GM21717 (cell line): Measurements from ENCODE around the gene OXER1.

Experiments
- ATAC-seq: cut with Tn5 transposase; IDR thresholded peaks from one replicate; pipeline ENCODE4 v1.9.1; 2021; ENCODE audit warnings: mild to moderate bottlenecking, moderate library complexity; ENCODE audit not compliant: unreplicated experiment

OXER1 gene, protein sequence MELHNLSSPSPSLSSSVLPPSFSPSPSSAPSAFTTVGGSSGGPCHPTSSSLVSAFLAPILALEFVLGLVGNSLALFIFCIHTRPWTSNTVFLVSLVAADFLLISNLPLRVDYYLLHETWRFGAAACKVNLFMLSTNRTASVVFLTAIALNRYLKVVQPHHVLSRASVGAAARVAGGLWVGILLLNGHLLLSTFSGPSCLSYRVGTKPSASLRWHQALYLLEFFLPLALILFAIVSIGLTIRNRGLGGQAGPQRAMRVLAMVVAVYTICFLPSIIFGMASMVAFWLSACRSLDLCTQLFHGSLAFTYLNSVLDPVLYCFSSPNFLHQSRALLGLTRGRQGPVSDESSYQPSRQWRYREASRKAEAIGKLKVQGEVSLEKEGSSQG

DNA sequence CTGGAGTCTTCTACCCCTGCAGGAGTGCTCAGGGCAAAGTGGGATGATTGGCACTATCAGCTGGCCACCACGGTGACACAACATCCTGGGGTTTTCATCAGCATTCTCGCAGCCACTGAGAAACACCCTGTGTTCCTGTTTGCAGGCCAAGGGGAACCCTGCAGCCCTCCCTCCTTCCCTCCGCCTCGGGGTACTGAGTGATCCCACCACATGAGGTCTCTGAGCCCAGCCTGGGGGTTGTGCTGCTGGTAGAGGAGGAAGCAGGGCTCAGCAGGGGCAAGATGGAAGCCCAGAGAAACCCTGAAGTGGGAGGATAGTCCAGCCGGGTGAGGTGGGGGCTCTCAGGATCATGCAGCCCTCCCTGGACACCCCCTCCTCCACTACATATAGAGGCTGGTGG lies at the start of gene OXER1:
OXER1 (minus strand) TSS at position 40 of the 400 bp plus-strand sequence. CDS start 73 bp downstream, outside the sequence.
- ATAC-seq: no peak

DNA sequence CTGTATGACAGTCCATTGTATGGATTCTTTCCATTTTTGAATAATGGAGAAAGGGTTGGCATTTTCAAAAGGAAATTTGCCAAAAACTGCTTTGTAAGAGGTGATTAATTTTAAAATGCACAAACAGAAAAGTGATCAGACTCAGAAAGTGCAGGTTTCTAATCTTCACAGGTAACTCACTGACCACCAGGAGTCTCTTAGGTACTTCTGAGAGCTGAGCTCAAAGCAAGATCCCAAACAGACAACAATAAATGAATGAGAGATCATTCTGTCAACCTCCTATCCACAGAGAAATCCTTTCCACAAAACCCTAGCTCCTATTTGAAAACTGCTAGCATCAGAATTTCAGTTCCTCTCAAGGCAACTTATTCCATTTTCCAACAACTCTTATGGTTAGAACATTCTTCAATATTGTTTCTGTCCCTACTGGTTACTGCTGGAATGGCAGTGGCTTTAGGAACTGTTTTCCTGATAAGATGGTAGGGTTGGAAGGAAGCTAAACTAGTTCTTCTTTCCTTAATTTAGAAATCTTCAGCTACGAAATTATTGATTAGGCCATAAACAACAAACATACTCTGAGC lies 49.1 kb upstream of the OXER1 start:
- ATAC-seq: no peak

DNA sequence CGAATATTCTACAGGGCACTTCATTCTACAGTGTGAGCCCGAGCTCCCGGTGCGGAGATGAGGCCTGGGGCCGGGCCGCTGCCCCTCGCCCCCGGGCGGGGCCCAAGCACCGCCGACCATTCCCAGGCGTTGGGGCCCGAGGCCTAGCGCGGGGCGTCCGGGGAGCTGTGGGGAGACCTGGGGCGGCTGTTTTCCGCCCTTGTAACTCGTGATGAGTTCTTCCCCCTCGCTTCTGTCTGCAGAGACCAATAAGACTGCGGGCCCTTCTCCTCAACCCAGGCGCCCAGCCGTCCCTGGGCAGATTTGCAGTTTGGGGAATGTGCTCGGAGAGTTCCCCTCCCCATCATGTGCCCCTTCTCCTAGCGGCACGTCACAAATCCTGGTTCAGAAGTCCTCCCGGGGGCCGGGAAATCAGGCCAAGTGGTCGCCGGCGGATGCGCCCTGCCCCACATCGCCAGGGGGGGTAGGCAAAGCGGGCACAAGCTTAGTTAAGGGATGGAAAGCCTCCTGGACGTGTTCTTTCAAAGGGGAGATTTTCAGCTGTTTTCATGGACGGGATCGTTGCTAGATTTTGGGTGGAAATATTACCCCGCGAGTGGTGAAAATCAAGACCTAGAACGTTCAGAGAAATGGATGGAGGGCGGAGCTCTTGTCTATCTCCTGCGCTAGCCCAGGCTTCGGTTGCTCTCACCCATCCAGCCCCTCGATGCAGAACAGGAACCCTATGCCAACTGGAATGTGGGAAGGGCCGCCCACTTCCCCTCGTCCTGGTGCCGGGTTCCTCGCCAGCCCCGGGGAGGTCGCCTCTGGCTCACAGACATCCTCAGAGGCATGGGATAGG lies 47.3 kb upstream of the OXER1 start:
- ATAC-seq: peak; percentile 17

DNA sequence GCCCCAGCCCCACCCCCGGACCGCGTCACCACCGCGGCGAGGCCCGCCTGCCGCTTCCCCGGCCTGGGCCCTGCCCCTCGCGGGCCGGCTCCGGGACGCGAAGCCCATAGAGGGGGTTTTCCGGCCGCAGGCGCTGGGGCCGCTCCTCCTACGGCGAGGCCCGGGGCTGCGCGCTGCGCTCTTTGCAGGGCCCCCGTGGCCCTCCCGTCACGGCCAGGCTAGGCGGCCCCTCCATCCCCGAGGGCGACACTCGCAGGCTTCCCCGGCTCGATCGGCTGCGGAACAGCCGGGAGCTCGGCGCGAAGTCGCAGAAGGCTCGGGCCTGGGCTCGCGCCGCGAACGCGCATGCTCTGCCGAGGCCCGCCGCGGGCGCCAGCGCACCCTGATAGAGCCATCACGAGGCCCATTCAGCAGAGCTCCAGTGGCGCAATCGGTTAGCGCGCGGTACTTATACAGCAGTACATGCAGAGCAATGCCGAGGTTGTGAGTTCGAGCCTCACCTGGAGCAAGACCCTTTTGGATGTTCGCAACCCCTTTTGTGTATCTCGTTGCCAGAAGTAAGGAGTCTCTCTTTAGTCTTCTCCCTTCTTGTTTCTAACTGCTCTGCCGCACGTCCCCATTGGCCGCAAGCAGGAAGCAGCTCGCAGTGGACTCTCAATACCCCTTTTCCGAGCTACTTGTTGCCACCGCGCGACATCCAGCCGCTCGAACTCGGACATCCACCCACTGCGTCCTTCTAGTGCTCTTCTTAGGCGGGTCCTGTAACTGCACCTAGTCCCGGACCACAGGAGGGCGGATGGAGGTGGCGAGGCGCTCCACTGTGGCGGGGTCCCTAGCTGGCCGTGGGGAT lies 46.4 kb upstream of the OXER1 start:
- peak; percentile 69 for ATAC-seq

DNA sequence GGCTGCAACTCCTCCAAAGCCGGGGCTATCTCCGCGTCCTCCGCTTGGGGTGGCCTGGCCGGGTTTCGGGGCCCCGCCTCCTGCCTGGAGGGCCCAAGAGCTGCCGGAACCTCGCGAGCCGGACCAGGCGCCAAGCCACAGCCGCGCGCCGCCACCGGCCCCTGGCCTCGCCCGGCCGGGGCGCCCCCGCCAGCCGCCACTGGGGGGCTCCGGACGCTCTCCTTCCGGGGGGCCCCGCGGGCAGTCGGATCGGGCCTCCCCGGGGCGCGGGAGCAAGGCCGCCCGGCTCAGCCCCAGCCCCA lies 45.8 kb upstream of the OXER1 start:
- ATAC-seq: no peak

GRCh38 chr2:42809131-42809818 lies 45.3 kb upstream of the OXER1 start:
- no peak for ATAC-seq

DNA sequence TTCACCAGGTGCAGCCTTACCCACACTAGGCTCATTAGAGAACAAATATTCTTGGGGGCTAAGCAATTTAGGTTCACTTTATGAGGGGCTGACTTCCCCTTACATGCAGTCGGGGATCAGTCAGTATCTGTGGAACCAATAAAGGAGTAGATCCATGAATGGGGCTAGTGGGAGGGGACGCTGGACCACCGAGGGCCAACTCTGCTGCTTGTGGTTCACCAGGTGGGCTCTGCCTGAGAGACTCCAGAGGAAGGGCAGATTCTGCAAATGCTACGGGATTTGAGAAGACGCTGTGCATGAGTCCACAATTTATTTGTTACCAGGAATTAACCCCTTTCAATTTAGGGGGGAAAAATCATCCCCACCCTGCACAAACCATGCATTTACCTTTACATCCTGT lies 44.4 kb upstream of the OXER1 start:
- ATAC-seq: no peak

DNA sequence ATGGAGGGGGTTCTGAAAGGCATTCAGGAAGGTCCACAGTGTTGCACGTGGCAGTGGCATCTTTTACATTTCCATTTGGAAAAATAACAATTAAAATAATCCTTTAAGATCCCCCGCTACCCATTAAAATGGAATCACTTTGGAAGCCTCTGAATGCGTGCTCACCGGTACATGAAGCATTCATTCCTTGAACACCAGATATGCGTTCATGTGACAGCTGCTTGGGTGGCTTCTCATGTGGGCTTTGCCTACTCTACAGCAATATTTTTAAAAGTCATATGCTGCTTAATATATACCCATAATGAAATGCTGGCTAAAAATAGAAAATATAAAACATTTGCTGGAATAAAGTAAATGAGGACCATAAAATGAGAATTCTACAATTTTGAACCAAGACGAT lies 42.9 kb upstream of the OXER1 start:
- no peak for ATAC-seq

GRCh38 chr2:42804891-42805290 lies 41.0 kb upstream of the OXER1 start:
- no peak for ATAC-seq

- no peak for ATAC-seq
Measured at GRCh38 chr2:42804338-42804737, 40.4 kb upstream of the OXER1 start.

- no peak for ATAC-seq
Measured at GRCh38 chr2:42802150-42802549, 38.2 kb upstream of the OXER1 start.

DNA sequence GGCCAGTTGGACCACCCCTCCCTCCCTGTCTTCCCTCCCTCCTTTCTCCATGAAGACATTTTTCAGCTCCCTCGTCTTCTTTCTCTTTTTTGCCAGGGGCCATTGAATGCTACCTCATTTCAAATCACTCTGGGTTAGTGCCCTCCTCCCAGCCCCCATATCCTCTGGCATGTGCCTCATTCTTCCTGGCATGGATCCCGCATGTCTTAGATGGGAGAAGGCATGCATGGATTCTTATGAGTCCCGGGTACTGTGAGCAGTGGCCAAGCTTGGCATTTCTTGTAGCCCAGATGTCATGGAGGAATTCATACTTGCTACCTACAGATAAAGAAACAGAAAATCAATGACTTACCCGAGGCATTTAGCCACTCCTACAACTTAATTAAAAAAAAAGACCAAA lies 37.4 kb upstream of the OXER1 start:
- no peak for ATAC-seq

DNA sequence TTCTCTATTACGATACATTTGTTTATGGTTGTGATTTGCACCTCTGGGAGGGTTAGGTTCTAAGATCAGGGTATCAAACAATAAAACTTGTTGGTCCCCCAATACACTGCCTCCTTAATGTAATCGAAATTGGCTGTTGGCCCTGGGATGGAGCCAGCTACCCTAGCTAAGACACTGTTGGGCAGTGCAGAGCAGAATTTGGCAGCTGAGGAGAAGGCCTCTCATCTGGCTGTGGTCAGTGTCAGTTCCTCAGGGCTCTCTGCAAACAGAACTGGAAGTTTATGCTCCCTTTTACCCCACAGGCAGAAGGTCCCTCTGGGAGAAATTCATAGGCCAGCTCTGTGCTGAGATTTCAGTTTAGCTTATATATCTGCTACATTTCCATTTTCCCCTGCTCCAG lies 37.0 kb upstream of the OXER1 start:
- no peak for ATAC-seq

- no peak for ATAC-seq
Measured at GRCh38 chr2:42800461-42800962, 36.6 kb upstream of the OXER1 start.

DNA sequence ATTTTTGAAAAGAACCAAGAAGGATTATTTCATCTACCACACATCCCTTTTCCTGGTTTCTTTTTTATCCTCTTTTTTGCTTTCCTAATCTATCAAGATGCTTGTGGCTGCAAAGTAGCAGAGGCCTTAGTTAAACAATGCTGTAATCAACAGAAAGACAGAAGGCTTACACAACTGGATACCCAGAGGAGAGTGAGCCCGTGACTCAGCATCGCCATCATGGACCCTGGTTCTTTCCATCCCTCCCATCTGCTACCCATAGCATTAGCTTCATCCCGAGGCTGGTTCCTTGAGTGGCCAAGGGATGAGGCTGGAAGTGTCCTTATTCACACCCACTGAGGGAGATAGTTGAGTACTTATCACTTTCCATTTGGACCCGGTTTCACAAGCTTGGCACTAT lies 35.9 kb upstream of the OXER1 start:
- no peak for ATAC-seq

DNA sequence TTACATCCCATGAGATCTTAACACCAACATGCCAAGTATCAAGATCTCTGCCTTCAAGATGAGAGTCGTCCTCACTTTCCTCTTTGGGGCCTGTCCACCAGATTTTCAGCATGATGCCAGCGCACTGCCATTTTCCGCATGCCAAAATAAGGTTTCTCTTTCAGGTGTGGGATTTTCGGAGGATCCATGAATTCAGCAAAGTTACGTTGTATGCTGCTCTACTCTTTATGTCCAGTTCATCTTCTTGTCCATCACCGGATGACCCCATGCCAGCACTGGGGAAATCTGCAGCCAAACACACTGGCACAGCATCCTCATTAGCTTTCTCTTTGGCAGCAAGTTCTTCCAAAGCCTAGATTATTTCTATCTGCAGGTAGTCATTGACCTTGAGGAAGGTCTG lies 33.3 kb upstream of the OXER1 start:
- ATAC-seq: no peak

DNA sequence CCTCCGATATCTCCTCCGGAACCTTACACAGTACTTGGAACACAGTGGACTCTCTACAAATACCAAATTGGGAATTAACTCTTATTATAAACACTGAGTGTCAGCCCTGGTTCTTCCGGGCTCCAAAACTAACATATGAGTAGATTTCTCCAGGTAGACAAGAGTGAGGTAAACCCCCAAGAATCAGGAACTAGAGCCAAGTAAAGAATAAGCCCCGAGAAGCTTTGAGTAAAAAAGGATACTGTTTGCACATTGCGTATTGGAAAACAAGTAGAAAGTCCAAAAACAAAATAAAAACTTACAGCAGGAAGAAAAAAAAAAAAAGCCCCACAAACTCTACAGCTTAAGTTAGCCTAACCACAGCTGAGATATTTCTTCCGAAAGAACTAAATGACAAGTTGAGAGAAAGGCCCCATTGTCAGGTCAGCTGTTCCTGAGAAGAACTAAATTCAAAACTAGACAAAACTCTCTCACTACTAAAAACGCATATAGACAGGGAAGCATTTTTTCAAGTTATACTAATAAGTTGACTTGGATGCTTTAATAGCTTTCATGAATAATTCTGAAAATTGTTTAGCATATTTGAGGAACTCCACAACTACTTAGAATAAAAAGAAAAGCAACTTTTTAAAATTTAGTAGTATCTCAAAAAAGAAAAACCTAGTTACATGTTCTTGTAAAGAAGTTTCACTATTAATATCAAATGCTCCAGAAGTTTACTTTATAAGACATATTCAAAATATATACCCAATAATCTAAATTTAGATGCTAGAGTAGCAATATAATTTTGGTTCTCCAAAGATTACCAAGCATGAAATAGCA lies 32.7 kb upstream of the OXER1 start:
- peak; percentile 53 for ATAC-seq

DNA sequence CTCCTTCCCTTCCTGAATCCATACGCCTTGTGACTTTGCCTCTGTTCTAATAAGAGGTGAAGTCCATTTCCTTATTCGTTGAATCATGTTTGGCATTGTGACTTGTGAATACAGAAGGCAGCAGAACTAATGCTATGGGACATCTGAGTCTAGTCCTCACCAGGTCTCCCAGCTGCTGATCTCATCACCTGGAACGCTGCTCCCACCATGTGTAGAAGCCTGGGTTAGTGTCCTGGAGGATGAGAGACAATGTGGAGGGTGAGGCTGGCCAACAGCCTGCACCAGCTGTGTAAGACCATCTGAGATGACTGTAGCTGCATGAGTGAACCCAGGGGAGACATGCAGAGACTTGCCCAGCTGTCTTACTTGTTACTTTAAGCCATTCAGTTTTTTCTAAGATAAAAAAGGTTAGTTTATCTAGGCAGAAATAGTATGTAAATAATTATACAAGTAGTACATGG lies 31.9 kb upstream of the OXER1 start:
- peak; percentile 44 for ATAC-seq

- ATAC-seq: no peak
Measured at GRCh38 chr2:42795275-42795674, 31.3 kb upstream of the OXER1 start.
